PC-9 (cell line): ENCODE measurements around the gene WNK1. TPM values are rescaled to one million over a fixed set of nuclear protein-coding genes. Genes with fewer than 3 reads are reported as not detected.
"Not testable (repeated sequence)": the region's sequence is repeated elsewhere in the genome, so short reads cannot be mapped to it uniquely, and the experiment has no call there.

Source experiments
- BruUV-seq: library from RNA; stranded (reverse); fragments of 400-500 nt; replicated peaks from 2 replicates; lab custom pipeline; 2021; lab: Mats Ljungman, UMichigan
- CTCF ChIA-PET: fragments of 300-600 bp; sonication (Branson Sonifier 250); formaldehyde crosslinking; loops from one replicate; lab custom pipeline; 2022; ENCODE audit warnings: antibody characterized with exemption; lab: Charles Lee
- POLR2A ChIA-PET: fragments of 300-600 bp; sonication (Branson Sonifier 250); formaldehyde crosslinking; loops from one replicate; lab custom pipeline; 2022; ENCODE audit warnings: antibody characterized with exemption; ENCODE audit not compliant: unreplicated experiment; lab: Charles Lee
- DNase-seq, 2 experiments: peaks; one replicate each; pipeline versions ENCODE4 v3.0.0 to v3.0.0-alpha.2; 2015 to 2022; ENCODE audit warnings: mixed read lengths in 1 of 2
- H2AFZ ChIP-seq: fragments of 200-600 bp; sonication (generic); 2 replicates; pipeline ENCODE4 v1.8.1; 2017; ENCODE audit warnings: antibody characterized with exemption
- H3F3A ChIP-seq: fragments of 200-600 bp; sonication (generic); 2 replicates; pipeline ENCODE4 v1.8.1; 2017; ENCODE audit warnings: antibody characterized with exemption, mild to moderate bottlenecking, low read depth; ENCODE audit not compliant: insufficient read depth
- H3K27ac ChIP-seq: fragments of 200-600 bp; sonication (generic); 2 replicates; pipeline ENCODE4 v1.6.1; 2016; ENCODE audit warnings: mixed run types
- H3K27me3 ChIP-seq: fragments of 200-600 bp; sonication (generic); 2 replicates; pipeline ENCODE4 v1.6.1; 2016; ENCODE audit warnings: low read depth, mixed run types; ENCODE audit not compliant: insufficient read depth
- H3K36me3 ChIP-seq: fragments of 200-600 bp; sonication (generic); 2 replicates; pipeline ENCODE4 v1.6.1; 2016; ENCODE audit warnings: low read depth, mixed run types
- H3K4me1 ChIP-seq: fragments of 200-600 bp; sonication (generic); replicated peaks from 2 replicates; pipeline ENCODE4 v1.6.1; 2016; ENCODE audit warnings: mixed run types; ENCODE audit not compliant: insufficient read depth
- H3K4me2 ChIP-seq: fragments of 200-600 bp; sonication (generic); 2 replicates; pipeline ENCODE4 v1.6.1; 2017; ENCODE audit warnings: mixed run types
- H3K4me3 ChIP-seq: fragments of 200-600 bp; sonication (generic); 2 replicates; pipeline ENCODE4 v1.6.1; 2016; ENCODE audit warnings: mixed run types
- H3K79me2 ChIP-seq: fragments of 200-600 bp; sonication (generic); 2 replicates; pipeline ENCODE4 v1.6.1; 2017; ENCODE audit warnings: low read depth, mixed run types
- H3K9me2 ChIP-seq: fragments of 200-600 bp; sonication (generic); 2 replicates; pipeline ENCODE4 v1.8.1; 2017; ENCODE audit warnings: mild to moderate bottlenecking; ENCODE audit not compliant: insufficient read depth
- H3K9me3 ChIP-seq: fragments of 200-600 bp; sonication (generic); 2 replicates; pipeline ENCODE4 v1.8.1; 2016; ENCODE audit warnings: low read depth; ENCODE audit not compliant: insufficient read depth
- H4K20me1 ChIP-seq: fragments of 200-600 bp; sonication (generic); 2 replicates; pipeline ENCODE4 v1.8.1; 2017; ENCODE audit not compliant: insufficient read depth
- EZH2 ChIP-seq: fragments of 200-600 bp; sonication (generic); IDR thresholded peaks from 2 replicates; pipeline ENCODE4 v1.8.0; 2017; ENCODE audit warnings: antibody characterized with exemption, low read depth
- intact Hi-C: fragments of 100-400 bp; cut with micrococcal nuclease; formaldehyde crosslinking; loops from one replicate; pipeline ENCODE4 v1.10.0; 2022; ENCODE audit not compliant: unreplicated experiment
- total RNA-seq: library from RNA; stranded (reverse); gene quantifications from 2 replicates; pipeline ENCODE4 v1.2.3, GENCODE V29; 2021
- TF ChIP-seq, protein P1 (sequence below): fragments of 200-600 bp; sonication (generic); conservative IDR thresholded peaks from 2 replicates; pipeline ENCODE4 v1.6.1; 2017; ENCODE audit warnings: mixed run types, antibody characterized with exemption, mild to moderate bottlenecking, moderate library complexity

The WNK1 gene
- total RNA-seq, 1 experiment from 2014 or later, result 142 TPM

DNA sequence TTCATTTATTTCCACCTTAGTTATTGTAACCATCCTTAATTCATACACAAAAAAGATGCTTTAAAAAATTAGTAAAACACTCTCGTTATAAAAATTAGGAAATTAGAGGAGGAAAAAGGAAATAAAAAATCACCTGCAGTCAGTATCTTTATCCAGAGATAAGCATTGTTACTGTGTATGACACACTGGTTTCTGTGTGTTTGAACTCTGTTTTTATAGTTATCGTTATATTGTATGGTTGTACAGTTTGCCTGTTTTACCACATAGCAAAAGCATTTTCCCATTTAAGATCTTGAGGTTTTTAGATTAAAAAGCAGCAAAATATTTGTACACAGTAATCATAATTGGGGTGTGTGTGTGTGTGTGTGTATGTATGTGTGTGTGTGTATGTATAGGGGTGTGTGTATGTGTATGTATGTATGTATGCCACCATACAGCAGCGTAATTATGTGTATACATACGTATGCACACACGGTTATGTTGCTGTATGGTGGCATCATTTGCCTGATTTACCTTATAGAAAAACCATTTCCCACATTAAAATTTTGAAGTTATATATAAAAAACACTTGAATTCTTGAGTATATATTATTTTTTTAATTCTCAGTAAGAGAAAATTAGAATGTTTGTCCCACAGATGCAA lies 19.8 kb downstream of the WNK1 start:
- Histone ChIP-seq H4K20me1 (peaks cover 81% of the 10 kb centered on the region), H3K4me1 (no peaks in the 10 kb centered on the region), H3K79me2 (peaks cover 100% of the 10 kb centered on the region), H2AFZ (no peak overlapping the region), H3K9me3 (no peaks in the 10 kb centered on the region; the same call in 1 of the 2 replicates), H3K4me2 (no peak overlapping the region), H3K4me3 (no peak overlapping the region), H3K27ac (no peak overlapping the region), H3K9me2 (no peaks in the 10 kb centered on the region), H3K27me3 (no peaks in the 10 kb centered on the region), H3K36me3 (peaks cover 3% of the 10 kb centered on the region; the same call in 1 of the 2 replicates), H3F3A (peaks cover 13% of the 10 kb centered on the region)
- DNase-seq, result no peak
- intact Hi-C loops, result no loop called here
- TF ChIP-seq, protein P1, sequence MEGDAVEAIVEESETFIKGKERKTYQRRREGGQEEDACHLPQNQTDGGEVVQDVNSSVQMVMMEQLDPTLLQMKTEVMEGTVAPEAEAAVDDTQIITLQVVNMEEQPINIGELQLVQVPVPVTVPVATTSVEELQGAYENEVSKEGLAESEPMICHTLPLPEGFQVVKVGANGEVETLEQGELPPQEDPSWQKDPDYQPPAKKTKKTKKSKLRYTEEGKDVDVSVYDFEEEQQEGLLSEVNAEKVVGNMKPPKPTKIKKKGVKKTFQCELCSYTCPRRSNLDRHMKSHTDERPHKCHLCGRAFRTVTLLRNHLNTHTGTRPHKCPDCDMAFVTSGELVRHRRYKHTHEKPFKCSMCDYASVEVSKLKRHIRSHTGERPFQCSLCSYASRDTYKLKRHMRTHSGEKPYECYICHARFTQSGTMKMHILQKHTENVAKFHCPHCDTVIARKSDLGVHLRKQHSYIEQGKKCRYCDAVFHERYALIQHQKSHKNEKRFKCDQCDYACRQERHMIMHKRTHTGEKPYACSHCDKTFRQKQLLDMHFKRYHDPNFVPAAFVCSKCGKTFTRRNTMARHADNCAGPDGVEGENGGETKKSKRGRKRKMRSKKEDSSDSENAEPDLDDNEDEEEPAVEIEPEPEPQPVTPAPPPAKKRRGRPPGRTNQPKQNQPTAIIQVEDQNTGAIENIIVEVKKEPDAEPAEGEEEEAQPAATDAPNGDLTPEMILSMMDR, result no peak
- TF ChIP-seq EZH2, result no peak
- BruUV-seq, result no TSS peak
- ChIA-PET CTCF (no interaction called here), POLR2A (no interaction called here)

DNA sequence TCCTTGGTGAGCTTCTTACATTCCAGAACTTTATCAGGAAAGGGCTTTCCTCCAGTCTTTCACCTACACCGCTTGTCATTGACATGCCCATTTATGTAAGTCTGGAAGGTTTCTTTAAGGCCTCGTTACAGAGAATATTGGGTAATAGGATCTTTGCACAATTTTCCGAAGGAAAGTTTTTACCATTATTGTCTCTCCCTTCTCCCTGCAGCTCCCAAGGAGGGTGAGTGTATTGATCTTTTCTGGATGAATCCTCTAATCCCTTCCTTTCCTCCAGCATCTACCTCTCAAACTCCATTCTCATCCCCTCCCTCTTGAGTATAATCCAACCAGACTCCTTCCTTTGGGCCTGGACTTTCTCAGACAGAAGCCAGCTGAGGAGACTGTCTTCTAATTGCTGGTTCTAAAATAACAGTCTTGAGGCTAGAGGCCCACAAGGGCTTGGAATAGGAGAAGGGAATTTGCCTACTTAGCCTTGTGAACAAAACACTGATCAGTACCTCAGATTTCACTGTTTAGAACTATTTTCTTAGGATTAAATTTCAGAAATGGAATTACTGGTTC lies 21.8 kb downstream of the WNK1 start:
- Histone ChIP-seq H2AFZ (no peak overlapping the region), H3K27ac (no peak overlapping the region), H3K79me2 (peaks cover 100% of the 10 kb centered on the region), H3K36me3 (peaks cover 3% of the 10 kb centered on the region; the same call in 1 of the 2 replicates), H3K9me2 (no peaks in the 10 kb centered on the region), H3K4me1 (no peaks in the 10 kb centered on the region), H3K27me3 (no peaks in the 10 kb centered on the region), H3K4me2 (no peak overlapping the region), H3K4me3 (no peak overlapping the region), H3F3A (peaks cover 10% of the 10 kb centered on the region), H4K20me1 (peaks cover 72% of the 10 kb centered on the region), H3K9me3 (no peaks in the 10 kb centered on the region; the same call in 1 of the 2 replicates)
- ChIA-PET POLR2A (interaction anchor here (0.6 kb wide), 1 partner anchor 177 kb away, joined by 3 read pairs; no protein-coding TSS in a partner anchor), CTCF (no interaction called here)
- DNase-seq, result no peak
- TF ChIP-seq, protein P1, result no peak
- intact Hi-C loops, result no loop called here
- no TSS peak for BruUV-seq

DNA sequence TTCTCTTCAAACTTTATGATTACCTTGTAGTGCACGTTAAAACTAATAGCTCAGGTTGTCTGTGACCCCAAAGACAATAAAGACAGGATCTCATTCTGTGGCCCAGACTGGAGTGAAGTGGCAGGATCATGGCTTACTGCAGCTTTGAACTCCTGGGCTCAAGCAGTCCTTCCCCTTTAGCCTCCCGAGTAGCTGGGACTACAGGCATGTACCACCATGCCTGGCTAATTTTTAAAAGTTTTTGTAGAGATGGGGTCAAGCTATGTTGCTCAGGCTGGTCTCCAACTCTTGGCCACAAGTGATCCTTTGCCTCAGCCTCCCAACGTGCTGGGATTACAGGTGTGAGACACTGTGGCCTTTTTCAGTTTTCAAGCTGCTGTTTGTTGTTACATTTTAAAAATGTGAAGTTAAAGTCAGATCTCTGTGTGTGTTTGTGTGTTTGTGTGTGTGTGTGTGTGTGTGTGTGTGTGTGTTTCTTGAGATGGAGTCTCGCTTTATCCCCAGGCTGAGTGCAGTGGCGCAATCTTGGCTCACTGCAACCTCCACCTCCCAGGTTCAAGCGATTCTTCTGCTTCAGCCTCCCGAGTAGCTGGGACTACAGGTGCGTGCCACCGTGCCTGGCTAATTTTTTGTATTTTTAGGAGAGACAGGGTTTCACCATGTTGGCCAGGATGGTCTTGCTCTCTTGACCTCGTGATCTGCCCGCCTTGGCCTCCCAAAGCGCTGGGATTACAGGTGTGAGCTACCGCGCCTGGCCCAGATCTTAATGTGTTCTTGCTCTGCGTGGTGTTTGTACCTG lies 23.8 kb downstream of the WNK1 start:
- CTCF ChIA-PET, result interaction anchor here (0.6 to 1.5 kb wide), 2 partner anchors 38 to 200 kb away, joined by 4 to 6 read pairs; no protein-coding TSS in a partner anchor

DNA sequence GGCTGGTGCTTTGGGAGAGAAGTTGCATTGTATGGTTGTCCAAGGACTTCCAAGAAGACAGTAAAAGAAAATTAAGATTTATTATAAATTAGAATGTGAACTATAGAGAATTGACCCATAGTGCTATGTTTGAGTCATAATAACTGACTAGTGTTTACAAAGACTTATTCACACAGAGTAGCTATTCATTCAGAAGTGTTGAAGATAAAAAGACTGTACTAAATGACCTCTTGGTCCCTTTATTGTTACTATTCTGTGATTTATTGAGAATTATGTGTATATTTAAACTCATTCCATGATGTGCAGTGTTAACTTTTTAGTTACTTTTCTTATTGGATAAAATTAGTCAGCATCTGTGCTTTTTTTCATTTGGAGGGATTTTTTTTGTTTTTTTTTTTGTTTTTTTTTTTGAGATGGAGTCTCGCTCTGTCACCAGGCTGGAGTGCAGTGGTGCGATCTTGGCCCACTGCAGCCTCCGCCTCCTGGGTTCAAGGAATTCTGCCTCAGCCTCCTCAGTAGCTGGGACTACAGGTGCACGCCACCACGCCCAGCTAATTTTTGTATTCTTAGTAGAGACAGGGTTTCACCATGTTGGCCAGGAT lies 24.5 kb downstream of the WNK1 start:
- H2AFZ ChIP-seq, H3K9me2 ChIP-seq, H3K4me2 ChIP-seq, H3F3A ChIP-seq, H3K27me3 ChIP-seq, intact Hi-C loops, POLR2A ChIA-PET, H3K9me3 ChIP-seq, BruUV-seq, H3K36me3 ChIP-seq, H3K27ac ChIP-seq, DNase-seq, H3K4me1 ChIP-seq, H3K4me3 ChIP-seq: not testable (repeated sequence)
- CTCF ChIA-PET, result interaction anchor here (0.5 to 1.5 kb wide), 5 partner anchors 26 to 826 kb away, joined by 3 to 6 read pairs (median 4); no protein-coding TSS in a partner anchor
- Histone ChIP-seq H4K20me1 (peaks cover 67% of the 10 kb centered on the region), H3K79me2 (peaks cover 100% of the 10 kb centered on the region)

More for the DNA sequence above, 23.8 kb downstream of the WNK1 start:
- Histone ChIP-seq H4K20me1 (peaks cover 71% of the 10 kb centered on the region), H3K79me2 (peaks cover 100% of the 10 kb centered on the region)
- H3K27me3 ChIP-seq, H3K4me1 ChIP-seq, H3K27ac ChIP-seq, intact Hi-C loops, H3K9me3 ChIP-seq, H3K36me3 ChIP-seq, H3K4me2 ChIP-seq, H3K4me3 ChIP-seq, H3F3A ChIP-seq, DNase-seq, H2AFZ ChIP-seq, H3K9me2 ChIP-seq, BruUV-seq: not testable (repeated sequence)
- POLR2A ChIA-PET, result interaction anchor here (0.7 kb wide), 2 partner anchors 122 to 149 kb away, joined by 3 to 4 read pairs; no protein-coding TSS in a partner anchor
